Cardiac fibroblast (primary cell): ENCODE results near the gene VSIG10L2.
A peak's percentile ranks its signal among the peaks of the same experiment; 100 is the strongest.

Experiments used
- DNase-seq, 2 donors: peaks; one replicate each; pipeline versions ENCODE4 v3.0.0 to v3.0.0-alpha.2; 2010; ENCODE audit warnings: low read depth in 2 of 2
- H3K4me3 ChIP-seq, 2 donors: replicated peaks in 1 of 2; 1 replicate in 1 of 2; 2 replicates in 1 of 2; pipeline ENCODE4 v1.5.1; 2011; ENCODE audit warnings: low read depth in 2 of 2, low read length in 2 of 2, mild to moderate bottlenecking in 2 of 2, moderate library complexity in 1 of 2
- CTCF ChIP-seq: IDR thresholded peaks from one replicate; pipeline ENCODE4 v1.5.1; 2011; ENCODE audit warnings: low read depth, mild to moderate bottlenecking, low read length, inconsistent platforms

Gene VSIG10L2

GRCh38 chr11:125987066-125987641, 41.3 kb downstream of the VSIG10L2 start:
- no peak overlapping the region for H3K4me3 ChIP-seq
- TF ChIP-seq CTCF, result no peak
- no peak for DNase-seq

DNA sequence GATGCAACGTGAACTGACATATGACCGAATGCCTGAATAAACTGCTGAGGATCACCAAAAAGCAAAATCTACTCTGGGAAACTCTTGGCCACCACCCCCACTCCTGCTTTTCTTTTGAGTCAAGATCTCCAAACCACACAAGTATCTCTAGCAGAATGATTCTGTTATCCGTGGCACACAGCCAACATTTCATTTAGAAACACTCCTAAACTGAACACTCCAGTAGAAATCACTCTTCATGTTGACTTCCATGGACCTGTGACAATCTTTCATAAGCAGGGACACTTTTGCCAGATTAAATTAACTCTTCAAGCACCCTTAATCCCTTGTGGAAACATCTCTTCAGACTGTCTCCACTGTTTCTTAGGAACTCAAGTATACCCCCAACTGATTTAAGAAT, 44.4 kb downstream of the VSIG10L2 start:
- no peak overlapping the region for H3K4me3 ChIP-seq
- DNase-seq, result peak; percentile 57 to 74
- no peak for TF ChIP-seq CTCF

DNA sequence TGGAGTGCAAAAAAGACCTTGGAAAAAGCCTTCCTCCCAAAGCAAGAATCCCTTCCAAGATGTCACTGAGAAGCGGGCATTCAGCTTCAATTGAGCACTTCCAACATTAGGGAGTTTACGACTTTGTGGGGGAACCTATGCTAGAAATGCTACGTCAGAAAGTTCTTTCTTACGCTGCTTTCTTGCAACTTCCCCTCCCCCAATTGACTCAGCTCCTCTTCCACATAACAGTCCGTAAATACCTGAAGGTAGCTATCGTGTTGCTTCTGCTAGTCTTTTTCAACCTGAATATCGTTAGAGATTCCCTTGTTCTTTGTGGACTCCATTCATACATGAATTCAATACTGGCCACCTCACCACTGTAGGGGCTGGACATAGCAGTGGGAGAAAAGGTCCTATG, 47.0 kb downstream of the VSIG10L2 start:
- TF ChIP-seq CTCF, result no peak
- no peak for DNase-seq
- H3K4me3 ChIP-seq, result no peak overlapping the region

DNA sequence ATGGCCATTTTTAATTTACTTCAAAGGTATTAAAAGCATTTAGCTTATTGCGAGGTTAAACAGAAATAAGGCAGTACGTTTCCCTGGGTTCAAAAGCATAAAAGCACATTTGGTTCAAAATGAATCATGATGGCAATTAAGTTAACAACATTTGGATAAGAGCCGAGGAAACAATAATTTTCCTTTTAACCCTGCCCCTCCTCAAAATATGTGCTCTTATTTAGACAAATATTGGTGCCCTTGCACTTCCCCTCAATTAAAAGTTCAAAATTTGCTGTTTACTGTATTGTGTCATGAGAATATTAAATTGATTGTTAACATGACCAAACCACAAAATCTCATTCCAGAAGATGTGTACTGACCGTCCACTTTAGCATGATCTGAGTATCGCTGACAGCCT, 48.7 kb downstream of the VSIG10L2 start:
- no peak overlapping the region for H3K4me3 ChIP-seq
- DNase-seq, result no peak
- TF ChIP-seq CTCF, result no peak

GRCh38 chr11:125995313-125995712, 49.5 kb downstream of the VSIG10L2 start:
- no peak overlapping the region for H3K4me3 ChIP-seq
- DNase-seq, result no peak
- no peak for TF ChIP-seq CTCF

DNA sequence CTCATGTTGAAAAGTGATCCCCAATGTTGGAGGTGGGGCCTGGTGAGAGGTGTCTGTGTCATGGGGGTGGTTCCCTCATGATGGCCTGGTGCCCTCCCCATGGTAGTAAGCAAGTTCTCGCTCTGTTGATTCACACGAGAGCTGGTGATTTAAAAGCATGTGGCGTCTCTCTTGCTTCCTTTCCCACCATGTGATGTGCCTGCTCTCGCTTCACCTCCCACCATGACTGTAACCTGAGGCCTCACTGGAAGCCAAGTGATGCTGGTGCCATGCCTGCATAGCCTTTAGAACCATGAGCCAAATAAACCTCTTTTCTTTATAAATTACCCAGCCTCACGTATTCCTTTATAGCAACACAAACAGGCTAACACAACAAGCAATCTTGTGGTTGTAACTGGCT, 52.4 kb downstream of the VSIG10L2 start:
- no peak for TF ChIP-seq CTCF
- DNase-seq, result no peak
- no peak overlapping the region for H3K4me3 ChIP-seq

GRCh38 chr11:125999234-125999880, 53.5 kb downstream of the VSIG10L2 start:
- H3K4me3 ChIP-seq, result no peak overlapping the region
- TF ChIP-seq CTCF, result no peak
- DNase-seq, result no peak
